Measurements from ENCODE around the gene RPL13.

DNA sequence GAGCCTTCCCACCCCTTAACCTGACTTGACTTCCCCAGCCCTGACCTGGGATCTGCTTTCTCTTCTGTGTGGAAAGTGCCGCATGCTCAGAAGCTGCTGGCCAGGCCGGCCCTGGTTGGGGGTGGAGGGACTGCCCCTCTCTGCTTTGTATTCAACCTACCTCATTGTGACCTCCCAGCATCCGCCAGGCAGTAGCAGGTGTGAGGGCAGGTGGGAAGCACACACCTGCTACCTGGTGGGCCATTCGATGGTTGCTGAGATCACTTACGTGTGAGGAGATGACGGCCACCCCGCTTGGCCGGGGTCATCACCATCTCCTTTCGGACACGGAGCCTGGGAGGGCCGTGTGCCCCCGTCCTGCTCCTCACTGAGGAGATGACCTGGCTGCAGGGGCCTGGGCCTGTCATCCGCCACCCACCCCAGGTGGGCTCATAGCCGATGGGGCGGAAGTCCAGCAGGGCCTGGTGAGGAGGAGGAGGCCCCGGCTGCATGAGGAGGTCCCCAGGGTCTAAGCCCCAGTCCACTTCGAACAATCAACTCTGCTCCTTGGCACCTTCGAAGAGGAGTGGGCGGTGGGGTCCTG is 22.2 kb downstream of the RPL13 start:
- TF ChIP-seq EZH2 (IDR thresholded peaks at IDR 0.05), result no peak
- no peak for TF ChIP-seq POLR2AphosphoS5 (IDR thresholded peaks at IDR 0.05; ENCODE audit: borderline replicate concordance, low read depth, low read length)
- TF ChIP-seq FOXP2 (optimal IDR thresholded peaks at IDR 0.05; ENCODE audit: control extremely low read depth, extremely low read length, insufficient read depth), result no peak

Data from SK-N-MC (cell line).